GM12872 (cell line): Measurements from ENCODE around the gene PAPOLB.

Experiments used
- TF ChIP-seq, protein P1 (sequence below): IDR thresholded peaks from 3 replicates; pipeline ENCODE4 v1.5.1; 2011; ENCODE audit warnings: low read depth, mild to moderate bottlenecking, low read length, moderate library complexity; ENCODE audit not compliant: insufficient read depth

The PAPOLB gene

DNA sequence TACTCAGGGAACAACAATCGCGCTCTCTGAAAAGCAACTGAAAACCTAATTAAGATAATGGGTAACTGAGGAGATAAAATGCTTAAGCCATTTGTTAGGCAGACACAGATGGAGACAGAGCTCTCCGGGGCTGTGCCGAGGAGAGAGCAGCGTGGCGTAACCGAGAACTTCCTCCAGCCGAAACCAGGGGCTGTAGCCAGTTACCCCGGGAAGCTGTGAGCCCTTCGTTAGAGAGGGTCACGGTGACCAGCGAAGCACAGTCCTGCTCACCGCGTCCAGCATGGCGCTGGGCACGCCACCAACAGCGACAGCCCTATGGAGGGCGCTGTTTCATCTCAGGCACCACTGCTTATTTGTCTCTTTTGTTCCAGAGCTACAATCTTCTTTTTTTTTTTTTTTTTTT lies 16.1 kb downstream of the PAPOLB start:
- TF ChIP-seq, protein P1, sequence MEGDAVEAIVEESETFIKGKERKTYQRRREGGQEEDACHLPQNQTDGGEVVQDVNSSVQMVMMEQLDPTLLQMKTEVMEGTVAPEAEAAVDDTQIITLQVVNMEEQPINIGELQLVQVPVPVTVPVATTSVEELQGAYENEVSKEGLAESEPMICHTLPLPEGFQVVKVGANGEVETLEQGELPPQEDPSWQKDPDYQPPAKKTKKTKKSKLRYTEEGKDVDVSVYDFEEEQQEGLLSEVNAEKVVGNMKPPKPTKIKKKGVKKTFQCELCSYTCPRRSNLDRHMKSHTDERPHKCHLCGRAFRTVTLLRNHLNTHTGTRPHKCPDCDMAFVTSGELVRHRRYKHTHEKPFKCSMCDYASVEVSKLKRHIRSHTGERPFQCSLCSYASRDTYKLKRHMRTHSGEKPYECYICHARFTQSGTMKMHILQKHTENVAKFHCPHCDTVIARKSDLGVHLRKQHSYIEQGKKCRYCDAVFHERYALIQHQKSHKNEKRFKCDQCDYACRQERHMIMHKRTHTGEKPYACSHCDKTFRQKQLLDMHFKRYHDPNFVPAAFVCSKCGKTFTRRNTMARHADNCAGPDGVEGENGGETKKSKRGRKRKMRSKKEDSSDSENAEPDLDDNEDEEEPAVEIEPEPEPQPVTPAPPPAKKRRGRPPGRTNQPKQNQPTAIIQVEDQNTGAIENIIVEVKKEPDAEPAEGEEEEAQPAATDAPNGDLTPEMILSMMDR: 0 out of 3 replicates have a peak, but pooled peaks have one; percentile 13

DNA sequence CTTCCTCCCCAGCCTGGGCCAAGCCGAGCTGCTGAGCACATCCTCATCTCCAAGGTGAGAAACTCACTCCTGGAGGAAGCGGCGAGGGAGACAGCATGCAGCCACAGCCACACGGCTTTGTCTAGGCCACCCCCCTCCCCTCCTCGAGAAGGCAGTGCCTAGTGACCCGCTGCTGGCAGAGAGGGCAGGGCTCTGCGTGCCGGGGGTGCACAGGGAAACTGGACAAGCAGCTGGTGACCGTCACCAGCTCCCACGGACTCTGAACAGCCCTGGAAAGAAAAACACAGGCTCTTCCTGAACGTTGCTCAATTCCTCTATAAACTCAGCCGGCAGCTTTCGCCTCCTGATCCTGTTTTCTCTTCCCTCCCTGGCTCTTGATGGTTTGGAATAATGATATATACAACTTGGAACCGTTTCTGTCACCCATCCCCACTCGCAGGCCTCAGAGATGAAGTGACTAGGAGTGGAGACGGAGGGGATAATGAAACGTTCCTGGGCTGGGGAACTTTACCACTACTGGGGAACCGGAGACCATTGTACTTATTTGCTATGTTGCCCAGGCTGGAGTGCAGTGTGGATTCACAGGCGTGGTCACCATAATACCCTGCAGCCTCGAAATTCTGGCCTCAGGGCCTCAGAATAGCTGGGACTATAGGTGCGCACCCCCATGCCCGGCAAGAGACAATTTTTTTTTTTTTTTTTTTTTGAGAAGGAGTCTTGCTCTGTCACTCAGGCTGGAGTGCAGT lies 19.3 kb downstream of the PAPOLB start:
- TF ChIP-seq, protein P1: no peak

DNA sequence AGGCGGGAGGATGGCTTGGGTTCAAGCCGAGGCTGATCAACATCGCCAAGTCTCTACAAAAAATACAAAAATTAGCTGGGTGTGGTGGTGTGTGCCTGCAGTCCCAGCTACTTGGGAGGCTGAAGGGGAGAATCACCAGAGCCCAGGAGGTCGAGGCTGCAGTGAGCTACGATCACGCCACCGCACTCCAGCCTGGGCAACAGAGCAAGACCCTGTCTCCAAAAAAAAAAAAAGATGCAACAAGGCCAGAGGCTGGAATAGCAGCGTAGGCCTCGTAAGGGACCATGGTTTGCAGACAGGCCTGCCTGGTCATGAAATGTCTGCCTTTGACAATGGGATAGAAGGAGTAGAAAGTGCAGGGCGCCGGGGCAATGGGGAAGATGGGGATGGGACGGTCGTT lies 20.0 kb downstream of the PAPOLB start:
- TF ChIP-seq, protein P1: no peak

DNA sequence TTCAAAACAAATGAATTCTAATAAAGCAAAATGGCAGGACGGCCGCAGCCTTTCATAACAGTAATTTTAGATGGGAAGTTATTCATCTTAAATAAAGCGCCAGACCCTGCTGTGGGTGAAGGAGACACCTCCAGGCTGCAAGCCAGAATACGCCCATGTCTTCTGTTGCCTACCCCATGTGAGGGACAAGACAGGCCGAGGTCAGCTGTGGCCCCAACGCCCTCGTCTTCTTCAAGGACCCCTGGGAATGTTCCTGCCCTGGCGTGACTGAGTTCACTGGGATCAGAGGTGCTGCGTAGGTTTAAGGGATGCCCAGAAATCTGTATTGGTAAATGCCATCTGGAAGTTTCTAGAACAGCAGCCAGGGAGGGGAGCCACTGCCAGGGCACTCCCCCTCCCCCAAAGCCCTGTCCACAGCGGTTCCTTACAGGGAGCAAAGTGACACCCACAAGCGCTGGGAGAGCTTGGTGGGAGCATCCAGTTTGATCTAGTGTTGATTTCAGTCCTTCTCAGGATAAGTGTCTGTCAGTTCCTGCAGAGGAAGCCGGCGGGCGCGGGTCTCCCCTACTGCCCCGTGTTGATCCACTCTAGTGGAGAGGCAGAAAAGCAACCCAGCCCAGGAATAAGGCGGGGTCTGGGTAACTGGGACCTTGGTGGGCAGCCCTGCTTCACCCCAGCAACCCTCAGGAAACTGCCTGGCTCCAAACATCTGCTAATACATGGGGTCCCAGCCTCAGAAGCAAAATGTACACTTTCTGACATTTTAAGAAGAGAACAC lies 20.6 kb downstream of the PAPOLB start:
- TF ChIP-seq, protein P1: no peak

DNA sequence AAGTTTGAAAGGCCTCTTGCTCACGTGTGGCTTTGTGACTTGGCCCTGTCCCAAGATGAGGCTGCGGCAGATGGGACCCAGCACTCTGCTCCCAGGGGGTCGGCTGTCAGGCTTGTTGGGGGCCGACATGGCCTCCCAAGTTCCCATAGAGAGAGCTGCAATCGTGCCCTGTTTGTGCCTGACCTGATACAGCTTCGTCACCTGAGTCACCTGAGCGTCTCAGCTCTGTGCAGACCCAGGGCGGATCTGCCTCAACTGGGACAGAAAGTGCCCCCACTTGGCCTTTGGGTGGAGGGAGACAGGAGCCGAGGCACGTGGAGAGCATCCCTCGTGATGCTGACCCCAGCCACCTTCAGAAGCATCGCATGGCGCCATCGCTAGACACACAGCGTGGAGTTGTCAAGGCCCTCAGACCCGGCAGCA lies 21.7 kb downstream of the PAPOLB start:
- TF ChIP-seq, protein P1: no peak

DNA sequence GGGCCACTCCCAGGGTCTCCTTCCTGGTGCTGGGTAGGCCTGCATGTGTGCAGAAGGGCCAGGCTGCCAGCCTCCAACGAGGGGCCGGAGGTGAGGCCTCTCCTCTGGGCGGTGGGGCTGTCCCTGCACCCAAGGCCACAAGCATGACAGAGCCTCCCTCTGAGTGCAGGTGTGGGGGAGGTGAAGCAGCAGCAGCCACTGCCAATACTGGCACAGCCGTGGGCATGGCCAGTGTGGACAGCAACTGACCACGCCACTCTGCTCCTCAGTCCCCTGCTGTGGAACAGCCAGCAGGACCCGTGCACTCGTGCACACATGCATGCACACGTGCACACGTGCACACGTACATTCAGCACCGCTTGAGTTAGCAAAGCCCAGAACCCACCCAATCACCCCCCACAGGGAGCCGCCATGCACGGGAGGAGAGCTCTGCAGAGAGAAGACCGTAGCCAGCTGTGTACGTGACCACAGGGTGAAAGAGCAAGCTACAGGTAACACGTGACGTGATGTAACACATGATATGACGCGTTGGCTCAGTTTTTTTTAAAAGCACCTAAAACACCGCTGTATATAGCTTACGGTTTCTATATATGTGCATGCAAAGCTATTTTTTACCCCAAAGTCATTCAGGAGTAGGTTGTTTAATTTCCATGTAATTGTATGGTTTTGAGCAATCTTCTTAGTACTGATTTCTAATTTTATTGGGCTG lies 23.1 kb downstream of the PAPOLB start:
- TF ChIP-seq, protein P1: no peak
